H9 (cell line): ENCODE data around the gene LDB3. TPM values are rescaled to one million over a fixed set of nuclear protein-coding genes. Genes with fewer than 3 reads are reported as not detected.

Experiments
- DNase-seq: peaks from one replicate; pipeline ENCODE4 v3.0.0-alpha.2; 2017
- H2AFZ ChIP-seq: one replicate; pipeline ENCODE4 v1.6.1; 2013; ENCODE audit warnings: mild to moderate bottlenecking, low read length, control low read depth, moderate library complexity
- H2AK5ac ChIP-seq: 2 replicates; pipeline ENCODE4 v1.6.1; 2013; ENCODE audit warnings: low read length, control low read depth, mixed read lengths; ENCODE audit not compliant: insufficient read length
- H2BK120ac ChIP-seq: one replicate; pipeline ENCODE4 v1.6.1; 2013; ENCODE audit warnings: low read depth, mild to moderate bottlenecking, low read length, control low read depth, inconsistent platforms; ENCODE audit not compliant: poor library complexity, severe bottlenecking
- H2BK12ac ChIP-seq: 2 replicates; pipeline ENCODE4 v1.6.1; 2013; ENCODE audit warnings: low read length, control low read depth, mixed read lengths, low read depth; ENCODE audit not compliant: insufficient read length
- H2BK15ac ChIP-seq: 2 replicates; pipeline ENCODE4 v1.6.1; 2013; ENCODE audit warnings: low read depth, low read length, control low read depth
- H2BK20ac ChIP-seq: one replicate; pipeline ENCODE4 v1.6.1; 2013; ENCODE audit warnings: low read depth, mild to moderate bottlenecking, low read length, control low read depth, inconsistent platforms; ENCODE audit not compliant: poor library complexity, severe bottlenecking
- H2BK5ac ChIP-seq: 2 replicates; pipeline ENCODE4 v1.6.1; 2013; ENCODE audit warnings: low read length, control low read depth, mixed read lengths; ENCODE audit not compliant: insufficient read length
- H3K14ac ChIP-seq: 2 replicates; pipeline ENCODE4 v1.6.1; 2013; ENCODE audit warnings: low read length, control low read depth; ENCODE audit not compliant: insufficient read depth
- H3K18ac ChIP-seq: 2 replicates; pipeline ENCODE4 v1.6.1; 2013; ENCODE audit warnings: low read depth, mild to moderate bottlenecking, mixed read lengths, low read length, control low read depth; ENCODE audit not compliant: insufficient read length
- H3K23ac ChIP-seq: 2 replicates; pipeline ENCODE4 v1.6.1; 2013; ENCODE audit warnings: low read length, control low read depth, mixed read lengths, low read depth; ENCODE audit not compliant: insufficient read length
- H3K23me2 ChIP-seq: 2 replicates; pipeline ENCODE4 v1.6.1; 2013; ENCODE audit warnings: low read depth, mild to moderate bottlenecking, mixed read lengths, low read length, control low read depth; ENCODE audit not compliant: insufficient read length, poor library complexity, severe bottlenecking
- H3K27ac ChIP-seq: 2 replicates; pipeline ENCODE4 v1.5.1; 2013; ENCODE audit warnings: low read length, control low read depth, mixed read lengths, low read depth; ENCODE audit not compliant: insufficient read length
- H3K27me3 ChIP-seq: 2 replicates; pipeline ENCODE4 v1.6.1; 2013; ENCODE audit warnings: low read length, control low read depth, inconsistent platforms; ENCODE audit not compliant: insufficient read depth
- H3K4ac ChIP-seq: 2 replicates; pipeline ENCODE4 v1.6.1; 2013; ENCODE audit warnings: low read depth, mild to moderate bottlenecking, control low read depth, inconsistent platforms, low read length, moderate library complexity
- H3K4me1 ChIP-seq: 2 replicates; pipeline ENCODE4 v1.6.1; 2013; ENCODE audit warnings: low read length, control low read depth, inconsistent platforms; ENCODE audit not compliant: insufficient read depth
- H3K4me2 ChIP-seq: 2 replicates; pipeline ENCODE4 v1.6.1; 2013; ENCODE audit warnings: low read length, control low read depth, mixed read lengths; ENCODE audit not compliant: insufficient read length, insufficient read depth
- H3K56ac ChIP-seq: 2 replicates; pipeline ENCODE4 v1.6.1; 2013; ENCODE audit warnings: low read depth, mild to moderate bottlenecking, mixed read lengths, low read length, control low read depth; ENCODE audit not compliant: insufficient read length
- H3K79me1 ChIP-seq: 2 replicates; pipeline ENCODE4 v1.6.1; 2013; ENCODE audit warnings: low read depth, mild to moderate bottlenecking, moderate library complexity, low read length, control low read depth, inconsistent platforms; ENCODE audit not compliant: insufficient read depth, poor library complexity, severe bottlenecking
- H3K79me2 ChIP-seq: 2 replicates; pipeline ENCODE4 v1.6.1; 2013; ENCODE audit warnings: low read length, control low read depth, inconsistent platforms; ENCODE audit not compliant: insufficient read depth
- H3K9ac ChIP-seq: 2 replicates; pipeline ENCODE4 v1.6.1; 2013; ENCODE audit warnings: low read length, control low read depth, mixed read lengths; ENCODE audit not compliant: insufficient read length; ENCODE audit errors: extremely low read depth
- H3K9me3 ChIP-seq: one replicate; pipeline ENCODE4 v1.6.1; 2013; ENCODE audit warnings: low read depth, low read length, inconsistent platforms; ENCODE audit not compliant: control insufficient read depth
- H3T11ph ChIP-seq: one replicate; pipeline ENCODE4 v1.6.1; 2013; ENCODE audit warnings: mild to moderate bottlenecking, low read length, control low read depth, inconsistent platforms
- H4K20me1 ChIP-seq: one replicate; pipeline ENCODE4 v1.6.1; 2013; ENCODE audit not compliant: control insufficient read depth, insufficient read length, insufficient read depth
- H4K5ac ChIP-seq: 2 replicates; pipeline ENCODE4 v1.6.1; 2013; ENCODE audit warnings: low read depth, mild to moderate bottlenecking, mixed read lengths, low read length, control low read depth; ENCODE audit not compliant: insufficient read length
- H4K8ac ChIP-seq: replicated peaks from 2 replicates; pipeline ENCODE4 v1.6.1; 2013; ENCODE audit warnings: low read length, control low read depth, mixed read lengths, low read depth; ENCODE audit not compliant: insufficient read length
- H4K91ac ChIP-seq: 2 replicates; pipeline ENCODE4 v1.6.1; 2013; ENCODE audit warnings: low read depth, mild to moderate bottlenecking, moderate library complexity, mixed read lengths, low read length, control low read depth; ENCODE audit not compliant: insufficient read length
- H3K27ac Mint-ChIP-seq, 3 experiments: 2 replicates in 2 of 3; 3 replicates in 1 of 3; pipeline ENCODE4 v1.8.0; 2020 to 2021; ENCODE audit warnings: mixed read lengths in 3 of 3, mild to moderate bottlenecking in 1 of 3, moderate library complexity in 1 of 3
- H3K27me3 Mint-ChIP-seq: 2 replicates; pipeline ENCODE4 v1.8.0; 2021; ENCODE audit warnings: low read depth, mild to moderate bottlenecking, moderate library complexity, mixed read lengths
- H3K36me3 Mint-ChIP-seq, 3 experiments: 2 replicates in 2 of 3; 3 replicates in 1 of 3; pipeline ENCODE4 v1.8.0; 2020 to 2021; ENCODE audit warnings: low read depth in 3 of 3, mixed read lengths in 3 of 3; ENCODE audit not compliant: insufficient read depth in 1 of 3
- H3K4me1 Mint-ChIP-seq, 2 experiments: 2 replicates each; pipeline ENCODE4 v1.8.0; 2020; ENCODE audit warnings: mixed read lengths in 2 of 2
- H3K4me3 Mint-ChIP-seq, 2 experiments: 2 replicates in 1 of 2; 3 replicates in 1 of 2; pipeline ENCODE4 v1.8.0; 2020 to 2021; ENCODE audit warnings: mild to moderate bottlenecking in 2 of 2, mixed read lengths in 2 of 2, moderate library complexity in 1 of 2
- H3K9me3 Mint-ChIP-seq, 2 experiments: 2 replicates in 1 of 2; 3 replicates in 1 of 2; pipeline ENCODE4 v1.8.0; 2020; ENCODE audit warnings: mild to moderate bottlenecking in 2 of 2, mixed read lengths in 2 of 2, moderate library complexity in 1 of 2
- CTCF ChIP-seq: fragments of 200-600 bp; sonication (generic); conservative IDR thresholded peaks from 3 replicates; pipeline ENCODE4 v1.8.0; 2021; ENCODE audit warnings: antibody characterized with exemption, mild to moderate bottlenecking
- WGBS: extraction: QIAGEN DNeasy Blood & Tissue Kit; methylation state at CpG from one replicate; pipeline ENCODE4 v1.1.7; 2013; ENCODE audit warnings: missing lambda C conversion rate, low lambda C conversion rate, mixed read lengths; ENCODE audit not compliant: insufficient read length; ENCODE audit errors: extremely low coverage; 5-methylcytosine and 5-hydroxymethylcytosine counted together
- total RNA-seq: library from RNA; stranded (reverse); gene quantifications from 2 replicates; pipeline ENCODE4 v1.2.1, GENCODE V29; 2021

The LDB3 gene
- total RNA-seq, 1 experiment from 2014 or later, result 0.17 TPM

- TF ChIP-seq CTCF, result no peak
- no CpG with 5 or more reads among the region's 3 CpGs for WGBS
- no peak overlapping the region for H4K91ac ChIP-seq
- H2BK12ac ChIP-seq, result no peak overlapping the region
- no peak overlapping the region for H3K9ac ChIP-seq
- Mint-ChIP-seq H3K36me3 (no peaks in the 10 kb centered on the region), H3K27me3 (peaks cover 10% of the 10 kb centered on the region; the same call in 1 of the 2 replicates), H3K9me3 (no peaks in the 10 kb centered on the region), H3K4me3 (no peak overlapping the region), H3K4me1 (peaks cover 4 to 5% of the 10 kb centered on the region in 2 experiments), H3K27ac (0 out of 7 replicates have a peak overlapping the region, but pooled peaks of 1 of the 3 experiments have one; percentile 3)
- no peaks in the 10 kb centered on the region for H4K20me1 ChIP-seq
- H3K4me2 ChIP-seq, result no peak overlapping the region
- H4K5ac ChIP-seq, result no peak overlapping the region
- no peaks in the 10 kb centered on the region for H3K23me2 ChIP-seq
- H3K14ac ChIP-seq, result 0 out of 2 replicates have a peak overlapping the region, but pooled peaks have one; percentile 28
- no peak overlapping the region for H3T11ph ChIP-seq
- no peak overlapping the region for H3K56ac ChIP-seq
- no peak overlapping the region for H3K23ac ChIP-seq
- no peaks in the 10 kb centered on the region for H3K79me2 ChIP-seq
- no peaks in the 10 kb centered on the region for H3K9me3 ChIP-seq
- H2BK120ac ChIP-seq, result no peak overlapping the region
- H3K79me1 ChIP-seq, result no peaks in the 10 kb centered on the region
- H2BK5ac ChIP-seq, result no peak overlapping the region
- no peak overlapping the region for H2AK5ac ChIP-seq
- no peak overlapping the region for H4K8ac ChIP-seq
- H3K27me3 ChIP-seq, result no peaks in the 10 kb centered on the region
- no peak overlapping the region for H3K4ac ChIP-seq
- H2AFZ ChIP-seq, result no peak overlapping the region
- no peak overlapping the region for H3K27ac ChIP-seq
- H2BK15ac ChIP-seq, result no peak overlapping the region
- no peak overlapping the region for H2BK20ac ChIP-seq
- no peak overlapping the region for H3K18ac ChIP-seq
- DNase-seq, result no peak
- no peaks in the 10 kb centered on the region for H3K4me1 ChIP-seq
Measured at GRCh38 chr10:86728056-86728455, 59.7 kb downstream of the LDB3 start.
